IPS DF 6.9 (cell line): ENCODE measurements around the gene ESF1.

ENCODE experiments used
- DNase-seq: peaks from one replicate; pipeline ENCODE4 v3.0.0-alpha.2; 2013; ENCODE audit warnings: low read depth, low spot score
- H3K27ac ChIP-seq: one replicate; pipeline ENCODE4 v1.5.1; 2013; ENCODE audit warnings: low read length, control low read depth
- H3K27me3 ChIP-seq: 2 replicates; pipeline ENCODE4 v1.6.1; 2013; ENCODE audit warnings: mild to moderate bottlenecking, low read length; ENCODE audit not compliant: control insufficient read depth, insufficient read depth
- H3K36me3 ChIP-seq: 2 replicates; pipeline ENCODE4 v1.6.1; 2013; ENCODE audit warnings: low read length; ENCODE audit not compliant: control insufficient read depth, insufficient read depth
- H3K4me1 ChIP-seq: 2 replicates; pipeline ENCODE4 v1.6.1; 2013; ENCODE audit warnings: low read length; ENCODE audit not compliant: control insufficient read depth, insufficient read depth
- H3K4me3 ChIP-seq: 2 replicates; pipeline ENCODE4 v1.5.1; 2013; ENCODE audit warnings: mild to moderate bottlenecking, low read length
- H3K9me3 ChIP-seq: 2 replicates; pipeline ENCODE4 v1.6.1; 2013; ENCODE audit warnings: low read length, inconsistent platforms; ENCODE audit not compliant: control insufficient read depth, insufficient read depth
- WGBS: extraction: QIAGEN DNeasy Blood & Tissue Kit; methylation state at CpG from one replicate; pipeline ENCODE4 v1.1.7; 2013; ENCODE audit warnings: mixed read lengths, missing lambda C conversion rate; ENCODE audit not compliant: insufficient read length, insufficient coverage; 5-methylcytosine and 5-hydroxymethylcytosine counted together

ESF1 gene

DNA sequence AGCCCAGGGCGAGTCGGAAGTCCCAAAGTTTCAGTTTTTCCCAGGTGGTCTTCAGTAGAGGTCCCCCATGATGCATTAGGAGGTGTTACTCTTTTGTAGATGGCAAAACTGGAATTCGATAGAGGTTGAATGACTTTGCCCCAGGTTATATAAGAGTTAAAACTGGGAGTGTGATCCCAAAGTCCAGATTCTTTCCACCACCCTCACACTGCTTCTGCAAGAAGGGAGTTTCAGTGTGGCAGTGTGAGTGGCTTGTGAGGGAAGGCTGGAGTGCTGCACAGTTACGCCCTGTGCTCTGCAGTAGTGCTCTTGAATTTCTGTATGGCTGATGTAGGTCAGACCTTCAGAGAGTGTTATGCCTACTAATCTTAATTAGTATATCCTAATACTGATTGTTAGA lies 30.0 kb upstream of the ESF1 start:
- DNase-seq, result no peak
- Histone ChIP-seq H3K4me1 (no peaks in the 10 kb centered on the region), H3K4me3 (no peak overlapping the region), H3K27me3 (no peaks in the 10 kb centered on the region), H3K27ac (no peak overlapping the region), H3K36me3 (peaks cover 15% of the 10 kb centered on the region; the same call in 1 of the 2 replicates), H3K9me3 (no peaks in the 10 kb centered on the region)
- no CpG with 5 or more reads among the region's 4 CpGs for WGBS

GRCh38 chr20:13813910-13814309 lies 29.2 kb upstream of the ESF1 start:
- no peak for DNase-seq
- H3K27me3 ChIP-seq, result no peaks in the 10 kb centered on the region
- WGBS, result no CpG with 5 or more reads among the region's 3 CpGs
- no peak overlapping the region for H3K4me3 ChIP-seq
- no peaks in the 10 kb centered on the region for H3K9me3 ChIP-seq
- no peaks in the 10 kb centered on the region for H3K4me1 ChIP-seq
- peaks cover 22% of the 10 kb centered on the region; the same call in 1 of the 2 replicates for H3K36me3 ChIP-seq
- H3K27ac ChIP-seq, result no peak overlapping the region

GRCh38 chr20:13810446-13810845 lies 25.7 kb upstream of the ESF1 start:
- DNase-seq, result no peak
- no peak overlapping the region for H3K4me3 ChIP-seq
- H3K4me1 ChIP-seq, result no peaks in the 10 kb centered on the region
- no peaks in the 10 kb centered on the region for H3K9me3 ChIP-seq
- H3K27me3 ChIP-seq, result no peaks in the 10 kb centered on the region
- H3K27ac ChIP-seq, result no peak overlapping the region
- H3K36me3 ChIP-seq, result peaks cover 21% of the 10 kb centered on the region; the same call in 1 of the 2 replicates

DNA sequence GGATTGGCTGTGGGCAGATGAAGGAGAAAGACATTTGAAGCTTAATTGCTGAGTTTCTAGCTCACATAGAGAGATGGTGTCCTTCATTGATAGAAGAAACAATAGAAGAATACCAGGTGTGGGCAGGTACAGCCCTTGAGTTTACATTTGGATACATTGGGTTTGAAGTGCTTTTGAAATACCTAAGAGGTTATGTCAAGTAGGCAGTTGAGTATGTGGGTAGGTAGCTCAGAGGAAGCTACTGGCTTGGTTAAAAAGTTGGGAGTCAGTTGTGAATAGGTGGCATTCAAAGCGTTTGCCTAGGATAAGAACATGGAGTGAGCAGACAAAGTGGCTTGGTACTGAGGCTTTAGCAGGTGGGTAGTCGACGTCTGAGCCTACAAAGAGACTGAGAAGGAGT lies 25.1 kb upstream of the ESF1 start:
- H3K9me3 ChIP-seq, result no peaks in the 10 kb centered on the region
- H3K4me3 ChIP-seq, result no peak overlapping the region
- no peak overlapping the region for H3K27ac ChIP-seq
- H3K36me3 ChIP-seq, result peaks cover 21% of the 10 kb centered on the region; the same call in 1 of the 2 replicates
- H3K4me1 ChIP-seq, result no peaks in the 10 kb centered on the region
- no peaks in the 10 kb centered on the region for H3K27me3 ChIP-seq
- no CpG with 5 or more reads among the region's 3 CpGs for WGBS
- no peak for DNase-seq

GRCh38 chr20:13809373-13809772 lies 24.7 kb upstream of the ESF1 start:
- WGBS, result no CpG with 5 or more reads among the region's 2 CpGs
- Histone ChIP-seq H3K36me3 (peaks cover 21% of the 10 kb centered on the region; the same call in 1 of the 2 replicates), H3K27ac (no peak overlapping the region)

GRCh38 chr20:13800728-13801134 lies 16.0 kb upstream of the ESF1 start:
- Histone ChIP-seq H3K4me1 (no peaks in the 10 kb centered on the region), H3K27ac (no peak overlapping the region), H3K4me3 (no peak overlapping the region), H3K9me3 (no peaks in the 10 kb centered on the region), H3K27me3 (no peaks in the 10 kb centered on the region), H3K36me3 (peaks cover 7% of the 10 kb centered on the region; the same call in 1 of the 2 replicates)
- no peak for DNase-seq
- WGBS, result no CpG with 5 or more reads among the region's 7 CpGs

More at GRCh38 chr20:13809373-13809772, 24.7 kb upstream of the ESF1 start:
- no peak overlapping the region for H3K4me3 ChIP-seq
- no peaks in the 10 kb centered on the region for H3K9me3 ChIP-seq
- no peaks in the 10 kb centered on the region for H3K4me1 ChIP-seq
- DNase-seq, result no peak
- H3K27me3 ChIP-seq, result no peaks in the 10 kb centered on the region

GRCh38 chr20:13799974-13800373 lies 15.3 kb upstream of the ESF1 start:
- Histone ChIP-seq H3K36me3 (peaks cover 7% of the 10 kb centered on the region; the same call in 1 of the 2 replicates), H3K4me1 (no peaks in the 10 kb centered on the region), H3K27ac (no peak overlapping the region), H3K9me3 (no peaks in the 10 kb centered on the region), H3K27me3 (no peaks in the 10 kb centered on the region), H3K4me3 (no peak overlapping the region)
- 100% methylated on average over 1 of the region's 2 CpGs for WGBS
- no peak for DNase-seq

DNA sequence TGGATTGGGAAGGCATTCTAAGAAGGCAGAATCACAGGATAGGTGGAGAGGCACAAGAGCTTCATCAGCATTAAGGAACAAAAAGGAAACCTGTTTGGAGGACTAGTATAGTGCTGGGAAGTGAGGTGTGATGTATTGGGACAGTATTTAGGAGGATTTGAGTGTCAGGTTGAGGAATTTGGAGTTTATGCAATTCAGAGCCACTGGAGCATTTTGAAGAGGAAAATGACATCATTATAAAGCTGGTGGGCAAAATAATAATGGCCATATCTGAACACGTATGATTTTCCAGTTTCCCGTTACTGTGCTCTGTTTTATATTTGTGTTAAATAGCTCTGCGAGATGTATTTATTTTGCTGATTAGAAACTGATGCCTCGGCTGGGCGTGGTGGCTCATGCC lies 14.3 kb upstream of the ESF1 start:
- no peaks in the 10 kb centered on the region for H3K27me3 ChIP-seq
- H3K27ac ChIP-seq, result no peak overlapping the region
- peaks cover 7% of the 10 kb centered on the region; the same call in 1 of the 2 replicates for H3K36me3 ChIP-seq
- H3K9me3 ChIP-seq, result no peaks in the 10 kb centered on the region
- DNase-seq, result no peak
- H3K4me3 ChIP-seq, result no peak overlapping the region
- no peaks in the 10 kb centered on the region for H3K4me1 ChIP-seq
- WGBS, result no CpG with 5 or more reads among the region's 5 CpGs

GRCh38 chr20:13794667-13795066 lies 9.9 kb upstream of the ESF1 start:
- WGBS, result no CpG with 5 or more reads among the region's 6 CpGs
- H3K4me3 ChIP-seq, result no peak overlapping the region
- DNase-seq, result no peak
- no peaks in the 10 kb centered on the region for H3K4me1 ChIP-seq
- H3K36me3 ChIP-seq, result peaks cover 5% of the 10 kb centered on the region; the same call in 1 of the 2 replicates
- no peaks in the 10 kb centered on the region for H3K27me3 ChIP-seq
- H3K27ac ChIP-seq, result no peak overlapping the region
- no peaks in the 10 kb centered on the region for H3K9me3 ChIP-seq

GRCh38 chr20:13793001-13793400 lies 8.3 kb upstream of the ESF1 start:
- no peaks in the 10 kb centered on the region for H3K27me3 ChIP-seq
- H3K9me3 ChIP-seq, result no peaks in the 10 kb centered on the region
- WGBS, result no CpG with 5 or more reads among the region's 1 CpG
- H3K36me3 ChIP-seq, result peaks cover 5% of the 10 kb centered on the region; the same call in 1 of the 2 replicates
- H3K4me1 ChIP-seq, result no peaks in the 10 kb centered on the region
- H3K4me3 ChIP-seq, result no peak overlapping the region
- H3K27ac ChIP-seq, result no peak overlapping the region
- no peak for DNase-seq
